Measurements from ENCODE around the gene LAMTOR5.
"Not testable (repeated sequence)": the region's sequence is repeated elsewhere in the genome, so short reads cannot be mapped to it uniquely, and the experiment has no call there.

Gene LAMTOR5

GRCh38 chr1:110425612-110426152, 18.2 kb upstream of the LAMTOR5 start:
- no peak for DNase-seq

GRCh38 chr1:110424699-110425611, 17.5 kb upstream of the LAMTOR5 start:
- no peak for DNase-seq

GRCh38 chr1:110420874-110421793, 13.6 kb upstream of the LAMTOR5 start:
- peak in 1 of 2 donors; percentile 60 for DNase-seq

GRCh38 chr1:110420023-110420662, 12.6 kb upstream of the LAMTOR5 start:
- DNase-seq: no peak

- no peak for DNase-seq
These were observed 11.2 kb upstream of the LAMTOR5 start for GRCh38 chr1:110418729-110419128.

- DNase-seq: not testable (repeated sequence)
These were observed 5.6 kb upstream of the LAMTOR5 start for GRCh38 chr1:110413045-110413444.

- peak; percentile 39 to 48 for DNase-seq
These were observed 5.1 kb upstream of the LAMTOR5 start for GRCh38 chr1:110412576-110412975.

- DNase-seq: no peak
These were observed 3.8 kb upstream of the LAMTOR5 start for GRCh38 chr1:110411173-110411735.

- DNase-seq: no peak
These were observed 1.8 kb upstream of the LAMTOR5 start for GRCh38 chr1:110409316-110409715.

GRCh38 chr1:110408488-110408887, 994 bp upstream of the LAMTOR5 start:
- DNase-seq: no peak

- DNase-seq: not testable (repeated sequence)
These were observed 1.1 kb downstream of the LAMTOR5 start for GRCh38 chr1:110406407-110406806.

- DNase-seq: no peak
These were observed 3.1 kb downstream of the LAMTOR5 start for GRCh38 chr1:110404401-110404800.

- no peak for DNase-seq
These were observed 3.7 kb downstream of the LAMTOR5 start for GRCh38 chr1:110403805-110404204.

GRCh38 chr1:110396259-110396958, 11.1 kb downstream of the LAMTOR5 start:
- not testable (repeated sequence) for DNase-seq

- DNase-seq: no peak
These were observed 13.0 kb downstream of the LAMTOR5 start for GRCh38 chr1:110394493-110394820.

GRCh38 chr1:110393691-110394492, 13.6 kb downstream of the LAMTOR5 start:
- DNase-seq: no peak

GRCh38 chr1:110393286-110393685, 14.2 kb downstream of the LAMTOR5 start:
- no peak for DNase-seq

- DNase-seq: no peak
These were observed 16.7 kb downstream of the LAMTOR5 start, which contains the start of gene SLC16A4 for GRCh38 chr1:110390692-110391245. SLC16A4 (minus strand) TSS chr1:110391026; CDS start chr1:110389323, 1,703 bp downstream.

- no peak for DNase-seq
These were observed 17.4 kb downstream of the LAMTOR5 start for GRCh38 chr1:110390096-110390495.

GRCh38 chr1:110387048-110387754, 20.3 kb downstream of the LAMTOR5 start:
- DNase-seq: no peak

Measured in bone marrow (tissue), 2 donors.